Omental fat pad (tissue), 4 donors: ENCODE data around the gene FGG. TPM values are rescaled to one million over a fixed set of nuclear protein-coding genes. Genes with fewer than 3 reads are reported as not detected.

Source experiments
- ATAC-seq: fragments of 150-250 bp; one replicate; pipeline ENCODE4 v1.9.1; 2016; ENCODE audit warnings: mild to moderate bottlenecking, moderate library complexity; ENCODE audit not compliant: low FRiP score
- DNase-seq: peaks from one replicate; pipeline ENCODE4 v3.0.0-alpha.2; 2019; ENCODE audit warnings: low spot score
- CTCF ChIP-seq, 3 donors: fragments of 450-650 bp; IDR thresholded peaks; one replicate each; pipeline ENCODE4 v1.5.1; 2016 to 2017; ENCODE audit warnings: antibody characterized with exemption in 3 of 3, mild to moderate bottlenecking in 3 of 3, moderate library complexity in 2 of 3
- total RNA-seq, 4 donors: library from RNA; depleted of rRNA; stranded (reverse); fragments of >200 nt; gene quantifications; one replicate each; pipeline ENCODE4 v1.1.0, GENCODE V29; 2016

Gene FGG
- total RNA-seq, result under 1 TPM in 1 of 4 donors, not detected in 3; 0.31 TPM

- DNase-seq (no peak), ATAC-seq (no peak)
- no peak for TF ChIP-seq CTCF (IDR thresholded peaks at IDR 0.05)
Observed at GRCh38 chr4:154612472-154613414, at the start of gene FGG. Gene FGG, minus strand, starts transcription at chr4:154612656. Its CDS starts 47 bp downstream, at chr4:154612609.

GRCh38 chr4:154660052-154660451 is 47.6 kb upstream of the FGG start:
- DNase-seq (no peak), ATAC-seq (no peak)

GRCh38 chr4:154658680-154659405 is 46.4 kb upstream of the FGG start:
- no peak for DNase-seq
- no peak for ATAC-seq
- no peak for TF ChIP-seq CTCF (IDR thresholded peaks at IDR 0.05)

More at GRCh38 chr4:154660052-154660451, 47.6 kb upstream of the FGG start:
- TF ChIP-seq CTCF (IDR thresholded peaks at IDR 0.05), result no peak

- ATAC-seq, result no peak
- TF ChIP-seq CTCF (IDR thresholded peaks at IDR 0.05), result no peak
- no peak for DNase-seq
Observed at GRCh38 chr4:154643493-154643892, 31.0 kb upstream of the FGG start.

- TF ChIP-seq CTCF (IDR thresholded peaks at IDR 0.05), result no peak
- ATAC-seq (no peak), DNase-seq (no peak)
Observed at GRCh38 chr4:154642373-154643009, 30.0 kb upstream of the FGG start.

- no peak for TF ChIP-seq CTCF (IDR thresholded peaks at IDR 0.05)
- DNase-seq (no peak), ATAC-seq (no peak)
Observed at GRCh38 chr4:154640999-154641398, 28.5 kb upstream of the FGG start.
